Activated T-cell treated with anti-CD3 and anti-CD28 coated beads for 1 hour (primary cell): ENCODE measurements around the gene NFYA.

ENCODE experiments used
- DNase-seq: peaks from one replicate; pipeline ENCODE4 v3.0.0-alpha.2; 2020; ENCODE audit warnings: low read depth

NFYA gene

DNA sequence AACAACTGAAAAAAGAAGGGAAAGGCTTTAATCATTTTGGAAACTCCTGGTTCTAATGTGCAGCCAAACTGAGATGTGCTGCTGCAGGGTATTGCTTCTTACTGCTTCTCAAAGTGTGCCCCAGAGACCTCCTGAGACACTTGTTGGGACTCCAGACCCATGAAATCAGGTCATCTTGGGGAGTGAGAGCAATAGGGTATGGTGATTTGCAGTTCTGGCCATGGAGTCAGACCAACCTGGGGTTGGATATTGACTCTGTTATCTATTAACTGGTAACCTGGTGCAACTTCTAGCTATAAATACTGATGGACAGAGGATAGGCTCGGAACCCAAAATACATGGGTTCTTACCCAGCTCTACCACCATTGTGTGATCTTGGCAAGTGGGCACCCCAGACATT lies 26.7 kb upstream of the NFYA start:
- no peak for DNase-seq

DNA sequence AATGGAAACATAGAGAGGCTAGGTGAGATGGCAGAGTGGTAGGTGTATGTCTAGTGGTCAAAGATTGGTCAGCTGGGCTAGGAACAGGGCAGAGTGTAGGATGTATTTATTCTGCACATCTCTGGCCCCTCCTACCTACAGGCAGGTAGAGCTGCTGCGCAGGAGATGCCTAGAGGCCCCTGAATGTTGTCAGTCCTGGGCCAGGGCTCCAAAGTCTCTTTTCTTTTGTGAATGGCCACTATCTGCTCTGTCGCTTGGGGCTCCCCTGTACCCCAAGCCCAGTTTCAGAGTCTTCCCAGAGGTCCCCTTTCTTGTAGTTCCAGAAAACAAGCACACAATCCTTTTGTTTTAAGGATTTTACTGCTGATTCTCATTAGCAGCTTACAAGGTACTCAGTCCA lies 25.5 kb upstream of the NFYA start:
- DNase-seq, result no peak

DNA sequence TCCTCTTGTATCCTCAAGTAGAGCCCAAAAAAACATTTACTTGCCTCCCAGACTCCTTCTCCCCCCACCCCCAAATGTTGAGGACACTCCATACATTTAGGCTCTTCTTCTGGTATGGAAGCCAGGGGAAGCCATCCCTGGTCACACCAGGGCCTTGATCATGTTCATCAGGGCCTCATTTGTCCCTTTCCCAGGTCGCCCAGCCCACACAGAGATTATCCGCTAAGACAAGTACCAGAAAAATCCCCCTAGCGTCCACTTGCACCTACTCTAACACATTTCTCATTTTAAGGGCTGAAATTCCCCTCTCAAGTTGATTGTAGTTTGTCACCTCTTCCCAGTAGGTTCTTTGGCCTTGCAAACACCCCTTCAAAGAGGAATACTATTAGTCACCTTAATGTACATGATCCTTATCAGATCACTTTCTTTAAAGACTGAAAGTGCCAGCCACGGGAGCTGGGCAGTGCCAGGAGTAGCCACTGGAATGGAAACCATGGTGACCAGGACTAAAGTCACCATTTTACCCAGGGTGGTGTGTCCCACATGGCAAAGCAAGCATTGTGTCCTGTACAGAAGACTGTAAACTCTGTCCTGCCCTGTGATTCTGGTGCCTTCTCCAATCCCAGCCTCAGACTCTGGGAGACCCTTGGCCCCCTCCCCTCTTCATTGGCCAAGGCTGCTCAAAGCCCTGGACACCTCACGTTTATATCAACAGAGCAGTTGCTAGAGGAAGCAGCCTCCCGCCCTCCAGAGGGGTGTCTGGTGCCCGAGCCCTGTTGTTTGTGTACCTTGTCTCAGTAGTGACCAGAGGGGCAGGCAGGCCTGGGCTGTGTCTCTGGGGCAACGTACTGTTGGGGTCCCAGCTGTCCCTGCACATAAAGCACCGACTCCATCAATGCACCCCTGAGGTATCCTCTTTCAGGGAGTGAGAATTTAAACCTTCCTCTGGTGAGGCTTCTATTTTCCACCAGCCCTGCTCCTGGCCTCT lies 24.7 kb upstream of the NFYA start:
- no peak for DNase-seq

DNA sequence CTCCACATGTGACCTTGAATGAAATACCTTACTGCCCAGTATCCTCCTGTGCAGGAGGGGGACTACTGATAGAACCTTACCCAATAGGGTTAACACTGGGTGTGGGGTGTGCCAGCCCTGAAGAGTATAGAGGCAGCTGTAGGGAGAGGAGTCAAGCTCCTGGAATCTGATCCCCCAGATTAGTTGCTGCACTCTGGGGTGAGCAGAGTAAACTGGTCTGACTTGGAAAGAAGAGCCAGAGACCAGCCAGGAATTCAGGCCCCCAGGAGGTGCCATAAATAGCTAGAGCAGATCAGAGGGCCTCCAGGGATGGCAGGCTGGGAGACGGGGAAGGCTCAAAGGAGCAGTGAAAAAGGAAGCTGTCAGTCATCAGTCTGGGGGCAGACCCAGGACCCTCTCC lies 23.3 kb upstream of the NFYA start:
- no peak for DNase-seq

DNA sequence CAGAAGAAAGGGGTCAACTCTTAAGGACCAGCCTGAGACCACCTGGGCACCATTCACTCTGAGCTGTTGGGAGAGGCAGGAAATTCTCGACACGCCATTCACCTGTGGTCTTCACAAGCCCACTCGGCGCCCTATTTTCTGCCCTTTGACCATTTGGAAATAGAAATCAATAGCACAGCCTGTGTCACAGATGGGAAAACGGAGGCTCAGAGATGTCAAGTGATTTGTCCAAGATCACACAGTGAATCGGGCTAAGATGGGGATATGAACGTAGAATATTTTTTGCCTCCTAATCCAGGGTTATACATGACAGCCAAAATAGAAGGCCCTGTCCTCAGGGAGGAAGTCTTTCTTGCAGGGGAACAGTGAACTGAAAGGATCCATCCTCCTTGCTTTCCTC lies 22.8 kb upstream of the NFYA start:
- no peak for DNase-seq

DNA sequence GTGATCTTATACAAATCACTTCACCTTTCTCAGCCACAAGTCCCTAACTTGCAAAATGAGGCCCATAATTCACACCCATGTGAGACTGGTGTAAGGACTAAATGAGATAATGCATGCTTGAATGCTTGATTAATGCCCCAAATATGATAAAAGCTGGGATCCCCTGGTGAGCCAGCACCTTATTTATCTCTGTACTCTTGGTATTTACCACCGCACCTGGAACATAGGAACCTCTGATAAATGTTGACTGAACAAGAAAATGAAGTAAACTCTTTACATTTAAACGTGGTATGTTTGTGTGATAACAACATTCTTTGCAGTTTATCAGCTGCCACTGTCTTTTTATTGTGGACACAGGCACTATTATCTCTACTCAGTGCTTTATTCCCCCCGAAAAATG lies 22.2 kb upstream of the NFYA start:
- no peak for DNase-seq

DNA sequence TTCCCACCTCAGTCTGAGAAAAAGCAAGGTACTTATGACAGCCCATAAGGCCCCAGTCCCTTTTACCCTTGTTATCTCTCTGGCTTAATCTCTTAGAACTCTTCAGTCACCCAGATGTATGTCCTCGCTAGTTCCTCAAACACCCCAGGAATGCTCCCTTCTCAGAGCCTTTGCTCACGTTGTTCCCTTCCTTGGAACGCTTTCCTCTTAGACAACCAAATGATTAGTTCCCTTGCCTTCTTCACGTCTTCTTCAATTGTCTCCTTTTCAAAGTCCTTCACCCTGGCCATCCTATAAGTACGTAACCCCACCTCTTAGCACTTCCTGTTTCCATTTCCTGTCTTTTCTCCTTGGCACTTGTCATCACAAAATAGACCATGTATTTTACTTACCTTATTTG lies 20.9 kb upstream of the NFYA start:
- DNase-seq, result no peak

DNA sequence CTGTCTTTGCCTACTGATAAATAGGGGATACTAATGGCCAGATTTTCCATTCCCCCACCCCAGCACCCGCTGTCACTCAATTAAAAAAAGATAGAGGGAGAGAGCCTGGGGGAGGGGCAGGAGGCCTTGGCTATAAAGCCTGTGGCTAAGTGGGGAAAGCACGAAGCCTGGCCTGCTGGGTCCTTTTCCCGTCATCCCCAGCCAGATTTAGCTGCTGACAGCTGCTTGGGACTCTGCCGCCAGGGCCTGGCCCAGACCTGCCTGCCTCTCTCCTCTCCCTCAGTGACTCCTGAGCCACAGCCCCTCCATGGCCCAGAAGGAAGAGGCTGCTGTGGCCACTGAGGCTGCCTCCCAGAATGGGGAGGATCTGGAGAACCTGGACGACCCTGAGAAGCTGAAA lies 19.7 kb upstream of the NFYA start, which contains the start of gene APOBEC2:
Gene APOBEC2 (plus strand): TSS at position 162 of the 400 bp plus-strand sequence. CDS start 146 bp downstream, at position 308.
- DNase-seq, result no peak

DNA sequence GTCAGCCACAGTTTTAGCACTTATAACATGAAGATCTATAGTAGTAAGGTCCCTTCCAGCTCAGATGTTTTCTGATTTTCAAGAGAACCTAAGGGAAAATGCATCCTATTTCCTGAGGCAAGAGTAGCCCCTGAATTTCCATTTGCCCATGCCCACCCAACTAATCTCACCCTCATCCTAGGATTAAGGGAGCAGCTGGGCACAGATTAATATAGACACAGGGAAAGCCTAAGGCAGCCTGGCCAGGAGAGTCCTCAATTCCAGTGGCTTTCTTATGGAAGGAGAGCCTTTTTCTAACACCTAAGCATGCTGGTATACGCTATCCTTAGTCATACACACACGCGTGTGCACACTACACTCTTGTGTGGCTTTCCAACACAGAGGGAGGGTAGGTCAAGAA lies 18.3 kb upstream of the NFYA start:
- no peak for DNase-seq

DNA sequence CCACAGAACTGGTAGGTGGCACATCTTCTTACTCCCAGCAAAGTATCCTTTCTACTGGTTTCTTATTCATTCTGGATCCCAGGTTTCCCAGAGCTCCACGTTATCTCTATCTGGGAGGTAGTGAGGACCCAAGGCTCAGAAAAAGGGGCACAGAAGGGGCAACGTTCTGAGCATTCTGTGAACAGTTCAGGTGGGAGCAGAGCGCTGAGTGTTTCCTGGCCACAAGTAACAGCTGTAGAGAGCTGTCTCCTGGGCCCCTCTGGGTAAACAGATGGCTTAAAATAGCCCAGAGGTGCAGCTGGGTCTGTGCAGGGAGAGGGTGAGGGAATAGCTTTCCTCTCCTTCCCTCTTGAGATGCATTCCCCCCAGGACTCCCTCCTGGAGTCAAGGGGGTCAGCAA lies 17.6 kb upstream of the NFYA start:
- no peak for DNase-seq

DNA sequence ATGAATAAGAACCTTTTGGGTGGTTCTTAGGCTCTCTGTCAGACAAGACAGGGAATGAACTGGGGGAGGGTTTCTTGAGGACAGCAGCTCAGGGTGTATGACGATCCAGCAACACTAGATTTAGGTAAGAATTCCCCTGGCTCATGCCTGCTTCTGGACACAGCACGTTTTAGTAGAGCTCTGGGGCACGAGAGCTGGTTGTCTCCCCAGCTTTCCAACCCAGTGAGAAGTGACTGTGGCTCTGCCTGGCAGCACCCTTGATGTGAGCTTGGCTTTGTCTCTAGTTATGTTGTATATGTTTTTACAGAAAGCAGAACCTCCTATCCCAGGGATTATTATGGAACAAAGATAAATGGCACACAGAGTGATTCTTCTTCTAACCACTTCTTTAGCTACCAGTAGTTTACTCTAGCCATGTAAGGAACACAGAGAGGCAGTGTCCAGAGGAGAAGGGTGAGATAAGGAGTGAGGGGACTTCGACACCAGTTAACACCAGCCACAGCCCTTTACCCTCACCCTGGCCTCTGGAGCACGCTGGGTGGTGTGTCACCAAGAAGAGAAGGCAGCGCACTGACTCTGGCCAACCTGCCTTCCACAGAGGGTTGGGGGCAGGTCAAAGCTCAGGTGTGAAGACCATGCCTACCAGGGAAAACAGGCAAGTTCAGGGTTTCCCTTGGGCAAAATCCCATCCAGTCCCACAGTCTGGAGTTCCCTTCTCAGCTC lies 15.8 kb upstream of the NFYA start:
- no peak for DNase-seq

DNA sequence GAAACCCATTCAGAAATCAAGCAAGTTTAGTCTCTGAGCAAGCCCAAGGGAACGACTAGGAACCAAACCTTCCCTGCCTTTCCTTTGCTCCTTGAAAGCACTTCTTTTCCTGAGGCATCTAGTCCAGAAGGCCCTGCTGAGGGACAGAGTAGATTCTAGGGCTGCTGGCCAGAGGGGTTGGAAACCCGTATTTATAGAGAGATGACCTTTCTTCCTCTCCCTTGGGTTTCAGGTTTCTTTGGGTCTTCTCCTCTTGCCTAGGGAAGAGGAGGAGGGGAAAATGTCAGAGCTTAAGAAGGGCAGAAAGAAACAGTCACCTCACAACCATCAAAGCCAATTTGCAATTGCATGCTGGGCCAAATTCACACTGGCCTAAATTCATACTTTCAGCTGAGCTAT lies 14.0 kb upstream of the NFYA start:
- DNase-seq, result no peak

DNA sequence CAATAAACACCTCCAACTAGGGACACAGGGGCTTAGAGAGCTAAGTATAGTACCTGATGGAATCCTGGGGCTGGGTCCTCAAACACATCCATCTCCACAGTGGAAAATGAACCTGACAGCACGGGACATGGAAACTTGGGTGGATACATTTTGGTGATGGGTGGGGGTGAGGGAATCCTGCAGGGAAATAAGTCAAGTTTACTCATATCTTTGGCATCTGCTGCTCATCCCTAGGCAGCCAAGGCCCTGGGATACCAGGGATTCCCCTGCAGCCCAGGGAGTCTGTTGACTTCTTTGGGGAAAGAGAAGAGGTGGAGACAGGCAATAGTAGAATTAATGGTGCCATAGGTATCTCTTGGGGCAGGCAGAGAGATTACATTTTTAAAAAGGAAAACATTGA lies 13.2 kb upstream of the NFYA start:
- no peak for DNase-seq

DNA sequence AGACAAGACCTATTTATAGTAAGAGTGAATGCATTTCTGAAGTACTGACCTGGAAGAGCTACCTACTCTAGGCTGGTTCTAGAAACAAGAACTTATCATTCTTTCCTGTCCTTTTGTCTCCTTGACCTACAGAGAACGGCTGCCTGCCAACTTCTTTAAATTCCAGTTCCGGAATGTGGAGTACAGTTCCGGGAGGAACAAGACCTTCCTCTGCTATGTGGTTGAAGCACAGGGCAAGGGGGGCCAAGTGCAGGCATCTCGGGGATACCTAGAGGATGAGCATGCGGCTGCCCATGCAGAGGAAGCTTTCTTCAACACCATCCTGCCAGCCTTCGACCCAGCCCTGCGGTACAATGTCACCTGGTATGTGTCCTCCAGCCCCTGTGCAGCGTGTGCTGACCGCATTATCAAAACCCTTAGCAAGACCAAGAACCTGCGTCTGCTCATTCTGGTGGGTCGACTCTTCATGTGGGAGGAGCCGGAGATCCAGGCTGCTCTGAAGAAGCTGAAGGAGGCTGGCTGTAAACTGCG lies 11.5 kb upstream of the NFYA start:
- DNase-seq, result no peak

DNA sequence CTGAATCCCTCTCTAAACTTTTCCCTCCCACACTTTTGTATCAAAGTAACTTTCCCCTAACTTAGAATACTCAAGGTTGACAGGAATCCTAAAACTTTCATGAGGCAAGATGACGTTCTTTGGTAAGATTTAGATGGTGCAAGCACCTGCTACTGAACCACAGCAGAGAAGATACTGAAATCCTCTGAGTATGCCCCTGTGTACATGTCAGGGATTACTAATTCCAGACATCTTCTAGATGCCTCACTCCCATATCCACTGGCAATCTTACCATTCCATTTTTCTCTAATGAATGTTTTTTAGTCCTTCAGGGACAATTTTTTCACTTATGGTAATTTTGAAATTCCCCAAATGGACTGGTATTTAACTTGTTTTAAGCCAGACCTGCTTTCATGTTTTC lies 10.7 kb upstream of the NFYA start:
- DNase-seq, result no peak

DNA sequence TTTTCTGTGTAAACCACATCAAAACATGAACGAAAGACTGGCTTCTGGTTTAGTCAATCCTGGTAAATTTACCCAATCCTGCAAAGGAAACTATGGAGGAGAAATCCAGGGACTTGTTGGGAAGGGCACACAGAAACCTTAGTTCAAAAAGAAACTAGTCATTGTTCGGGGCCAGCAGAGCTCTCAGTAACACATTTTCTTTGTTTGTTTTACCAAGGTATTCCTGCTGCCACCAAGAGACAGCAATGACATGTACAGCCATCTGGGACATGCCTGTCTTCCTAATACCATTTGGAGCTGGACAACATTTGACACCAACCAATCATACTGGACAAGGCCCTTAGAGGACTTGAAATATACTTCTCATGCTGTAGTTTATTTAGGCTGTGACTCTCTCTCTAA lies 8.9 kb upstream of the NFYA start:
- no peak for DNase-seq

DNA sequence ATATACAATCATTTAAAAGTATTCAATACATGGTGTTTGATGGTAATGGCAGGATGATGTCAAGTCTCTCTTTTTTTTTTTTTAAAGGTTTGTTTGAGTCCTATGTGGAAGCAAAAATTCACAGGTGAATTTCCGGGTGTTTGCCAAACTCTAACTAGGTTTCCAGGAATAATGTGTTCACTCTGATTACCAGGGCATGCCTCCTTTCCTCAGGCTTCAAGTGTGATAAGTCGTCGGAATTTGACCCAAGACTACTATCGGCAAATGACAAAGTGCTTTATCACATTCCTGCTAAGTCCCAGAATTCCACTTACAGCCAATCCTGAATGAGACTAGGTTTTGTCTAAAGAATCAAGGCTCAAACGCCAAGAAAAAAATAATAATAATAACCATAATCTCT lies 7.9 kb upstream of the NFYA start:
- DNase-seq, result no peak

DNA sequence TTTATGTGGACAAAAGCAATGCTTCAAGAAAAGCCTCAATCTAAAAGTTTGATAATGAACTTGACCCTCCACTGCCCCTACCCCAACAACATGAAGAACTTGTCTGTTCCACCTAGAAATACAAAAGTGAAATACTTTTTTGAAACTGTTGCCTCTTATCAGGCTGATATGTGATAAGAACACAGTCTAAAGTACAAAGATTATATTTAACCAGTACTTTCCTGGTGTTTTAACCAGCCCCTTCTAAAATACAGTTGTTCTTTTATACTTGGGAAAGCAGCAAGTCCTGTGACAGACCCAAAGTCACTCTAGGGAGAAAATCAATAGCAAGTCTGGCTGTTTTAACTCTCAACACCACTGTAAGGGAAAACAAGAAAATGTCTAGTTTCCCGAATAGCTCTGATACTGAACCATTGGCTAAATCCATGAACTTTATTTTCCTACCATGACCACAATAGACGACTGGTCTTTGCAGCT lies 7.2 kb upstream of the NFYA start:
- DNase-seq, result no peak

DNA sequence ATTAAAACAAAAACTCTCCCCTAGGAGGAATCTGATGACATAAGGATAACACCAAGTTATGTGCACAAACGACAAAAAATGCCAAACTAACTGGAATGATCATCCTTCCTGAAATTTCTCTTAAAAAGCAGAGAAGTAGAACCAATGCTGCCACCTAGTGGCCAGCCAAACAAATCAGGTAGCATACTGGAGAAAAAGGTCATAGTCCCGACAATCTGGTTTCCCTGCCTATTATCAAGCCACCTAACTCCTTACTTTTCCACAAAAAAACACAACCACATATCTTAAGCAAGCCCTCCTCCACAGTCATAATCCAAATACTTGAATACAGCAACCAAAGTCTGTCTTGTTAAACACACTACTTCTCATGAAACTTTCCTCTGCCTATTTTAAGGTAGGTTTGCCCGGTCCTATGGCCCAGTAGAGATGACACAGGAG lies 5.9 kb upstream of the NFYA start:
- DNase-seq, result peak; percentile 62

DNA sequence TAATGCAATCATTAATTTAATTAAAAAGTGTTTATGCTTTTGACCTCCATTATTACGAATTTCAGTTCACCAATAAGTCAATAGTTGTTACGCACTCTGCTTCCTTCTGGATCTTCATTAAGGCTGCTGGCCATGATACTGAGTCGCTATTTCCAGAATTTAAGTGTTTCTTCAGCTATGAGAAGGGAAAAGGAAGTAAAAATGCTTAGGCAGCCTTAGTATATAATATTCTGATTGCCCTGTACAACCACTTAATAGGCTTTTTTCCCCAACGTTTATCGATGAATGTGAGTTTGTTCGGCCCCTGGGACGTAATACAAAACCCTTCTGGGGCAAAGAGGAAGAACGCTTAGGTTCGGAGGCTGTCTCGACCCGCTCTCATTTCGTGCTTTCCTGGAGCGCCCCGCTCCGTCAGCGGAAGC lies 1.3 kb upstream of the NFYA start:
- DNase-seq, result peak; percentile 51

DNA sequence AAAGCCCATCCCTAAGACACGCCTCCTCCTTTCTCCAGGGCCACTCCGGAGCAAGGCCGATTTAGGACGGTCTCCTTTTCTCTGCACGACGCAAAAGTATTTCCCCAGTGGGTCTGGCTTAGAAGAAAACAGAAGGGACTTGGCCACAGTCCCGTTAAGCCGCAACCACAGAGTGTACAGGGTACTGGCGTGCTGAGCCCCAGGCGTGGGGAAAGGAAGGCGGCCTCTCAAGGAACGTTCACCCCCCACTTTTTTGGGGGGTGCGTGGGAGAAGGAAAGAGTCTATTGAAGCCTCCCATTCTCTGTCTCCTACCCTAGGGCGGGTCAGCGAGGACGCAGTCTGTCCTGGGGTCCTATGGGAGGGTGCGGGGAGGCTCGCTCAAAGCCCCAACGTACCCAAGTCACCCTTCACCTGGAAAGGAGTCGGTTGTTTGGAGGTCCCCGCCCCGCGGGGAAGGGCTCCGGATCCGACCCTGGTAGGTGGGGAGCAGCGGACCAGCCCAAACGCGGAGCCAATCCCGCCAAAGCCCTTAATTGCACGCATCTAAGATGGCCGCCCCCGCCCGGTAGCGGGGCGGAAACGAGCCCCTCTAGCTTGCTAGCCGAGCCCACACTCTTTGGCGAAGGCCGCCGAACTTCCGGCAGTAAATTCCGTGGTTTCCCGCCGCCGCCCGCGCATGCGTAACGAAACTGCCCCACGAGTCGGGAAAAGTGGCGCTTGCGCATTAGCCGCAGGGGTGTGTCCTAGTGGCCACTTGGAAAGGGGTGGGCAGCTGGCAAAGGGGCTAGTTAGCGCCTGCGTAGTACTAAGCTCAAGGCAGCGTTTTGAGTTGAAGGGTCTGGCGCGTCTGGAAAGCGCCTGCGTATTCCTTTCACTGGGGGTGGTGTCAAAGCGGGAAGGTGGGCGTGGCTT lies 595 bp upstream of the NFYA start, which contains the start of gene OARD1:
Gene OARD1 (minus strand): TSS at position 434 of the 913 bp plus-strand sequence. CDS start 722 bp downstream, outside the sequence.
- DNase-seq, result peak; percentile 100
